ENCODE data around the gene CD72. TPM values are rescaled to one million over a fixed set of nuclear protein-coding genes. Genes with fewer than 3 reads are reported as not detected.

The CD72 gene
- total and polyA plus RNA-seq, 4 donors: 2.0 to 5.7 (median 3.5) TPM

- peaks cover 0 to 21% (median 6%) of the 10 kb centered on the region in 4 donors for H3K36me3 ChIP-seq (ENCODE audit: control insufficient read depth in 4 of 4, insufficient read depth in 3 of 4, low read depth in 1 of 4, low read length in 3 of 4)
- no peak overlapping the region for H3K9ac ChIP-seq (ENCODE audit: low read depth in 1 of 2, low read length in 2 of 2)
- H3K27ac ChIP-seq (ENCODE audit: low read depth in 1 of 2, low read length in 2 of 2): no peak overlapping the region
- no peak for DNase-seq (ENCODE audit: low spot score)
- H3K4me3 ChIP-seq (ENCODE audit: low read depth in 1 of 3, low read length in 3 of 3): no peak overlapping the region
- WGBS: 92% methylated on average over 6 of the region's 6 CpGs
- H3K4me1 ChIP-seq (ENCODE audit: control insufficient read depth in 4 of 4, insufficient read depth in 4 of 4, low read length in 3 of 4): peaks cover 0 to 9% (median 3%) of the 10 kb centered on the region in 4 donors
- H3K9me3 ChIP-seq (ENCODE audit: control insufficient read depth in 4 of 4, low read length in 3 of 4): no peaks in the 10 kb centered on the region
- TF ChIP-seq REST (IDR thresholded peaks at IDR 0.05): no peak
- TF ChIP-seq, protein P1, sequence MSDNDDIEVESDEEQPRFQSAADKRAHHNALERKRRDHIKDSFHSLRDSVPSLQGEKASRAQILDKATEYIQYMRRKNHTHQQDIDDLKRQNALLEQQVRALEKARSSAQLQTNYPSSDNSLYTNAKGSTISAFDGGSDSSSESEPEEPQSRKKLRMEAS (IDR thresholded peaks at IDR 0.05): no peak
- no peak for TF ChIP-seq GABPA (IDR thresholded peaks at IDR 0.05 in 1 of 2, conservative IDR thresholded peaks at IDR 0.05 in 1 of 2)
- no peak for TF ChIP-seq HNF4A (conservative IDR thresholded peaks at IDR 0.05)
- TF ChIP-seq NR2F2 (IDR thresholded peaks at IDR 0.05): no peak
- no peak for TF ChIP-seq CTCF (IDR thresholded peaks at IDR 0.05; ENCODE audit: low read depth, low read length, missing input control)
- no peak for TF ChIP-seq TAF1 (conservative IDR thresholded peaks at IDR 0.05)
- TF ChIP-seq FOXA1 (IDR thresholded peaks at IDR 0.05): no peak
- TF ChIP-seq SP1 (IDR thresholded peaks at IDR 0.05): no peak
- no peak for TF ChIP-seq RAD21 (IDR thresholded peaks at IDR 0.05)
- no peak for TF ChIP-seq ATF3 (IDR thresholded peaks at IDR 0.05)
- TF ChIP-seq YY1 (IDR thresholded peaks at IDR 0.05): no peak
- TF ChIP-seq FOXA2 (IDR thresholded peaks at IDR 0.05): no peak
- TF ChIP-seq ZBTB33 (IDR thresholded peaks at IDR 0.05): no peak
- TF ChIP-seq EGR1 (IDR thresholded peaks at IDR 0.05; ENCODE audit: low read depth in 2 of 2): no peak
- TF ChIP-seq JUND (IDR thresholded peaks at IDR 0.05): no peak
- no peak for TF ChIP-seq RXRA (IDR thresholded peaks at IDR 0.05)
- no peaks in the 10 kb centered on the region for H3K27me3 ChIP-seq (ENCODE audit: control insufficient read depth in 4 of 4, insufficient read depth in 4 of 4, low read length in 3 of 4)
These were observed 56.5 kb downstream of the CD72 start for GRCh38 chr9:35561468-35562261.

Measured in liver (tissue), 9 donors.